ENCODE measurements around the gene SLC35G2. TPM values are rescaled to one million over a fixed set of nuclear protein-coding genes. Genes with fewer than 3 reads are reported as not detected.
"Not testable (repeated sequence)": the region's sequence is repeated elsewhere in the genome, so short reads cannot be mapped to it uniquely, and the experiment has no call there.

Gene SLC35G2
- 1 to 10 TPM; 2.1 to 2.9 TPM for total RNA-seq

- Mint-ChIP-seq H3K4me1 (ENCODE audit: low read depth) (peaks cover 19% of the 10 kb centered on the region), H3K36me3 (no peaks in the 10 kb centered on the region), H3K4me3 (peak within 1 kb of the TSS; percentile 78), H3K27me3 (peaks cover 34% of the 10 kb centered on the region), H3K9me3 (peaks cover 2% of the 10 kb centered on the region), H3K27ac (no peak within 1 kb of the TSS)
- CTCF ChIA-PET: interaction anchor here (0.9 kb wide), 1 partner anchor 66 kb away, joined by 3 read pairs; the partner anchor contains the start of gene STAG1
- POLR2A ChIA-PET: no interaction called here
- intact Hi-C loops (cut with micrococcal nuclease): loop anchor here (1.0 to 5.0 kb wide), 5 partner anchors 20 to 742 kb away; partner anchors contain the start of gene NCK1
- DNase-seq: peak; percentile 50
Observed at GRCh38 chr3:136818769-136819391, at the start of gene SLC35G2. TSS of gene SLC35G2 (plus strand) at chr3:136819126. CDS start at chr3:136854461, 35,335 bp downstream.

- POLR2A ChIA-PET: no interaction called here
- no peak overlapping the region for H3K27ac Mint-ChIP-seq
- H3K4me3 Mint-ChIP-seq: no peak overlapping the region
- CTCF ChIA-PET: no interaction called here
- no peaks in the 10 kb centered on the region for H3K27me3 Mint-ChIP-seq
- no peaks in the 10 kb centered on the region for H3K9me3 Mint-ChIP-seq
- H3K36me3 Mint-ChIP-seq: no peaks in the 10 kb centered on the region
- intact Hi-C loops (cut with micrococcal nuclease): no loop called here
- DNase-seq: no peak
- no peaks in the 10 kb centered on the region for H3K4me1 Mint-ChIP-seq (ENCODE audit: low read depth)
Observed at GRCh38 chr3:136772709-136773108, 46.2 kb upstream of the SLC35G2 start.

GRCh38 chr3:136778865-136779264 lies 40.1 kb upstream of the SLC35G2 start:
- H3K27ac Mint-ChIP-seq: no peak overlapping the region
- H3K9me3 Mint-ChIP-seq: no peaks in the 10 kb centered on the region
- intact Hi-C loops (cut with micrococcal nuclease): no loop called here
- H3K4me1 Mint-ChIP-seq (ENCODE audit: low read depth): no peaks in the 10 kb centered on the region
- ChIA-PET POLR2A (no interaction called here), CTCF (no interaction called here)
- no peak for DNase-seq
- no peaks in the 10 kb centered on the region for H3K27me3 Mint-ChIP-seq
- H3K36me3 Mint-ChIP-seq: no peaks in the 10 kb centered on the region
- no peak overlapping the region for H3K4me3 Mint-ChIP-seq

- CTCF ChIA-PET: no interaction called here
Observed at GRCh38 chr3:136780741-136781140, 38.2 kb upstream of the SLC35G2 start.

GRCh38 chr3:136783708-136784191 lies 35.2 kb upstream of the SLC35G2 start:
- CTCF ChIA-PET: no interaction called here
- peaks cover 14% of the 10 kb centered on the region for H3K4me1 Mint-ChIP-seq (ENCODE audit: low read depth)
- H3K27me3 Mint-ChIP-seq: no peaks in the 10 kb centered on the region
- DNase-seq: no peak
- POLR2A ChIA-PET: no interaction called here
- no peak overlapping the region for H3K4me3 Mint-ChIP-seq
- H3K36me3 Mint-ChIP-seq: no peaks in the 10 kb centered on the region
- intact Hi-C loops (cut with micrococcal nuclease): no loop called here
- H3K9me3 Mint-ChIP-seq: no peaks in the 10 kb centered on the region
- H3K27ac Mint-ChIP-seq: no peak overlapping the region

More at GRCh38 chr3:136780741-136781140, 38.2 kb upstream of the SLC35G2 start:
- no peak overlapping the region for H3K27ac Mint-ChIP-seq
- intact Hi-C loops (cut with micrococcal nuclease): loop anchor here (2.0 kb wide), 1 partner anchor 16 kb away; no protein-coding TSS in a partner anchor
- DNase-seq: no peak
- POLR2A ChIA-PET: no interaction called here
- H3K4me1 Mint-ChIP-seq (ENCODE audit: low read depth): no peaks in the 10 kb centered on the region
- no peak overlapping the region for H3K4me3 Mint-ChIP-seq
- no peaks in the 10 kb centered on the region for H3K36me3 Mint-ChIP-seq
- H3K9me3 Mint-ChIP-seq: no peaks in the 10 kb centered on the region
- no peaks in the 10 kb centered on the region for H3K27me3 Mint-ChIP-seq

GRCh38 chr3:136787349-136787748 lies 31.6 kb upstream of the SLC35G2 start:
- Mint-ChIP-seq H3K36me3 (no peaks in the 10 kb centered on the region), H3K4me1 (ENCODE audit: low read depth) (peaks cover 14% of the 10 kb centered on the region), H3K4me3 (no peak overlapping the region), H3K9me3 (no peaks in the 10 kb centered on the region), H3K27ac (no peak overlapping the region), H3K27me3 (no peaks in the 10 kb centered on the region)
- POLR2A ChIA-PET: no interaction called here
- intact Hi-C loops (cut with micrococcal nuclease): loop anchor here (2.0 kb wide), 1 partner anchor 35 kb away; the partner anchor contains the start of gene STAG1
- peak; percentile 56 for DNase-seq
- CTCF ChIA-PET: interaction anchor here (1.3 kb wide), 1 partner anchor 34 kb away, joined by 7 read pairs; the partner anchor contains the start of gene STAG1

- CTCF ChIA-PET: interaction anchor here (0.7 kb wide), 1 partner anchor 226 kb away, joined by 3 read pairs; no protein-coding TSS in a partner anchor
- no peak overlapping the region for H3K4me3 Mint-ChIP-seq
- POLR2A ChIA-PET: no interaction called here
- no peak overlapping the region for H3K27ac Mint-ChIP-seq
- no peaks in the 10 kb centered on the region for H3K36me3 Mint-ChIP-seq
- intact Hi-C loops (cut with micrococcal nuclease): no loop called here
- no peaks in the 10 kb centered on the region for H3K9me3 Mint-ChIP-seq
- no peak for DNase-seq
- H3K4me1 Mint-ChIP-seq (ENCODE audit: low read depth): peaks cover 14% of the 10 kb centered on the region
- H3K27me3 Mint-ChIP-seq: no peaks in the 10 kb centered on the region
Observed at GRCh38 chr3:136788154-136788553, 30.8 kb upstream of the SLC35G2 start.

GRCh38 chr3:136789976-136790375 lies 28.9 kb upstream of the SLC35G2 start:
- no peak for DNase-seq
- Mint-ChIP-seq H3K27ac (no peak overlapping the region), H3K9me3 (no peaks in the 10 kb centered on the region), H3K4me1 (ENCODE audit: low read depth) (peaks cover 14% of the 10 kb centered on the region), H3K36me3 (no peaks in the 10 kb centered on the region), H3K4me3 (no peak overlapping the region), H3K27me3 (peaks cover 1% of the 10 kb centered on the region)
- POLR2A ChIA-PET: no interaction called here
- CTCF ChIA-PET: no interaction called here
- intact Hi-C loops (cut with micrococcal nuclease): no loop called here

GRCh38 chr3:136790786-136791185 lies 28.1 kb upstream of the SLC35G2 start:
- CTCF ChIA-PET: no interaction called here
- Mint-ChIP-seq H3K9me3 (no peaks in the 10 kb centered on the region), H3K4me1 (ENCODE audit: low read depth) (peaks cover 14% of the 10 kb centered on the region), H3K36me3 (no peaks in the 10 kb centered on the region), H3K27ac (no peak overlapping the region), H3K27me3 (peaks cover 1% of the 10 kb centered on the region), H3K4me3 (no peak overlapping the region)
- POLR2A ChIA-PET: no interaction called here
- no peak for DNase-seq
- intact Hi-C loops (cut with micrococcal nuclease): no loop called here

GRCh38 chr3:136792556-136793330 lies 26.2 kb upstream of the SLC35G2 start:
- DNase-seq: no peak
- no peak overlapping the region for H3K27ac Mint-ChIP-seq
- H3K9me3 Mint-ChIP-seq: no peaks in the 10 kb centered on the region
- H3K27me3 Mint-ChIP-seq: peaks cover 1% of the 10 kb centered on the region
- intact Hi-C loops (cut with micrococcal nuclease): no loop called here
- H3K36me3 Mint-ChIP-seq: no peaks in the 10 kb centered on the region
- H3K4me1 Mint-ChIP-seq (ENCODE audit: low read depth): no peaks in the 10 kb centered on the region
- H3K4me3 Mint-ChIP-seq: no peak overlapping the region
- CTCF ChIA-PET: interaction anchor here (0.6 to 1.3 kb wide), 2 partner anchors 60 to 221 kb away, joined by 3 to 4 read pairs; no protein-coding TSS in a partner anchor
- POLR2A ChIA-PET: no interaction called here

GRCh38 chr3:136801146-136801545 lies 17.8 kb upstream of the SLC35G2 start:
- H3K27ac Mint-ChIP-seq; H3K4me1 Mint-ChIP-seq (ENCODE audit: low read depth); H3K27me3 Mint-ChIP-seq; H3K36me3 Mint-ChIP-seq; H3K4me3 Mint-ChIP-seq; CTCF ChIA-PET; H3K9me3 Mint-ChIP-seq; DNase-seq; intact Hi-C loops (cut with micrococcal nuclease); POLR2A ChIA-PET: not testable (repeated sequence)

GRCh38 chr3:136802481-136802996 lies 16.4 kb upstream of the SLC35G2 start:
- ChIA-PET POLR2A (no interaction called here), CTCF (interaction anchor here (1.1 kb wide), 1 partner anchor 211 kb away, joined by 3 read pairs; no protein-coding TSS in a partner anchor)
- intact Hi-C loops (cut with micrococcal nuclease): no loop called here
- no peak for DNase-seq
- Mint-ChIP-seq H3K9me3 (no peaks in the 10 kb centered on the region), H3K4me3 (no peak overlapping the region), H3K4me1 (ENCODE audit: low read depth) (no peaks in the 10 kb centered on the region), H3K36me3 (no peaks in the 10 kb centered on the region), H3K27ac (no peak overlapping the region), H3K27me3 (no peaks in the 10 kb centered on the region)

Data from activated CD4-positive, alpha-beta memory T cell treated with anti-CD3 and anti-CD28 coated beads for 36 hours (primary cell).